Stimulated activated naive CD8-positive, alpha-beta T cell treated with anti-CD3 and anti-CD28 coated beads, Interleukin-15, amount 100 ng/mL, for 72 hours (primary cell): ENCODE measurements around the gene EPHB2.

Experiments used
- ATAC-seq: fragments of 150-1000 bp; cut with Tn5 transposase; 2 replicates; pipeline ENCODE4 v1.10.0; 2021; ENCODE audit warnings: mild to moderate bottlenecking, moderate library complexity
- DNase-seq, 2 donors: peaks; one replicate each; pipeline ENCODE4 v3.0.0; 2021 to 2022
- H3K27ac Mint-ChIP-seq, 2 donors: one replicate each; pipeline ENCODE4 v1.8.0; 2022; ENCODE audit warnings: mild to moderate bottlenecking in 2 of 2, mixed read lengths in 2 of 2, moderate library complexity in 2 of 2
- H3K27me3 Mint-ChIP-seq: one replicate; pipeline ENCODE4 v1.8.0; 2022; ENCODE audit warnings: mixed read lengths
- H3K4me1 Mint-ChIP-seq: one replicate; pipeline ENCODE4 v1.8.0; 2022; ENCODE audit warnings: mild to moderate bottlenecking, mixed read lengths
- H3K4me3 Mint-ChIP-seq, 2 donors: one replicate each; pipeline ENCODE4 v1.8.0; 2022; ENCODE audit warnings: mild to moderate bottlenecking in 2 of 2, mixed read lengths in 2 of 2, moderate library complexity in 1 of 2
- H3K9me3 Mint-ChIP-seq, 2 donors: one replicate each; pipeline ENCODE4 v1.8.0; 2022; ENCODE audit warnings: mixed read lengths in 2 of 2

EPHB2 gene

GRCh38 chr1:22804406-22804805 is 93.8 kb downstream of the EPHB2 start:
- no peak for DNase-seq
- H3K4me3 Mint-ChIP-seq = no peak overlapping the region
- H3K27ac Mint-ChIP-seq = peak overlapping the region in 1 of 2 donors; percentile 65
- H3K27me3 Mint-ChIP-seq = peaks cover 8% of the 10 kb centered on the region
- H3K9me3 Mint-ChIP-seq = no peaks in the 10 kb centered on the region
- no peak for ATAC-seq
- H3K4me1 Mint-ChIP-seq = no peaks in the 10 kb centered on the region

GRCh38 chr1:22804969-22805671 is 94.5 kb downstream of the EPHB2 start:
- Mint-ChIP-seq H3K27ac (no peak overlapping the region), H3K9me3 (no peaks in the 10 kb centered on the region), H3K27me3 (peaks cover 8% of the 10 kb centered on the region), H3K4me3 (no peak overlapping the region), H3K4me1 (peaks cover 2% of the 10 kb centered on the region)
- DNase-seq (no peak), ATAC-seq (peak; percentile 28)

GRCh38 chr1:22805672-22806038 is 95.0 kb downstream of the EPHB2 start:
- Mint-ChIP-seq H3K27ac (no peak overlapping the region), H3K4me3 (no peak overlapping the region), H3K4me1 (peaks cover 7% of the 10 kb centered on the region), H3K27me3 (peaks cover 8% of the 10 kb centered on the region), H3K9me3 (no peaks in the 10 kb centered on the region)
- ATAC-seq = no peak
- no peak for DNase-seq

GRCh38 chr1:22806584-22806983 is 95.9 kb downstream of the EPHB2 start:
- DNase-seq = no peak
- Mint-ChIP-seq H3K27me3 (peaks cover 8% of the 10 kb centered on the region), H3K4me1 (peaks cover 10% of the 10 kb centered on the region), H3K9me3 (no peaks in the 10 kb centered on the region), H3K4me3 (no peak overlapping the region), H3K27ac (peak overlapping the region in 1 of 2 donors; percentile 80)
- ATAC-seq = no peak

- Mint-ChIP-seq H3K4me1 (peaks cover 10% of the 10 kb centered on the region), H3K9me3 (no peaks in the 10 kb centered on the region), H3K4me3 (no peak overlapping the region), H3K27me3 (peaks cover 8% of the 10 kb centered on the region), H3K27ac (peak overlapping the region in 1 of 2 donors; percentile 1)
- DNase-seq (no peak), ATAC-seq (no peak)
These were observed 96.7 kb downstream of the EPHB2 start for GRCh38 chr1:22807340-22807739.

- H3K4me3 Mint-ChIP-seq = no peak overlapping the region
- H3K9me3 Mint-ChIP-seq = no peaks in the 10 kb centered on the region
- ATAC-seq = no peak
- DNase-seq = no peak
- H3K4me1 Mint-ChIP-seq = peaks cover 10% of the 10 kb centered on the region
- peak overlapping the region in 1 of 2 donors; percentile 6 for H3K27ac Mint-ChIP-seq
- peaks cover 8% of the 10 kb centered on the region for H3K27me3 Mint-ChIP-seq
These were observed 97.6 kb downstream of the EPHB2 start for GRCh38 chr1:22808186-22808675.

GRCh38 chr1:22808676-22809483 is 98.2 kb downstream of the EPHB2 start:
- Mint-ChIP-seq H3K9me3 (no peaks in the 10 kb centered on the region), H3K27ac (no peak overlapping the region), H3K27me3 (peaks cover 8% of the 10 kb centered on the region), H3K4me1 (peaks cover 10% of the 10 kb centered on the region), H3K4me3 (no peak overlapping the region)
- DNase-seq (no peak), ATAC-seq (no peak)

GRCh38 chr1:22809783-22810182 is 99.1 kb downstream of the EPHB2 start:
- Mint-ChIP-seq H3K27me3 (peaks cover 8% of the 10 kb centered on the region), H3K9me3 (no peaks in the 10 kb centered on the region)
- ATAC-seq = no peak

GRCh38 chr1:22810378-22810777 is 99.7 kb downstream of the EPHB2 start:
- no peak for ATAC-seq
- peaks cover 10% of the 10 kb centered on the region for H3K4me1 Mint-ChIP-seq
- H3K27me3 Mint-ChIP-seq = peaks cover 6% of the 10 kb centered on the region
- H3K9me3 Mint-ChIP-seq = no peaks in the 10 kb centered on the region
- DNase-seq = no peak
- peak overlapping the region in 1 of 2 donors; percentile 14 for H3K27ac Mint-ChIP-seq
- no peak overlapping the region for H3K4me3 Mint-ChIP-seq

More at GRCh38 chr1:22809783-22810182, 99.1 kb downstream of the EPHB2 start:
- Mint-ChIP-seq H3K27ac (peak overlapping the region in 1 of 2 donors; percentile 54), H3K4me1 (peaks cover 10% of the 10 kb centered on the region), H3K4me3 (no peak overlapping the region)
- DNase-seq = no peak

GRCh38 chr1:22812092-22812880 is 101.6 kb downstream of the EPHB2 start:
- Mint-ChIP-seq H3K4me3 (no peak overlapping the region), H3K4me1 (peaks cover 10% of the 10 kb centered on the region), H3K9me3 (no peaks in the 10 kb centered on the region), H3K27me3 (no peaks in the 10 kb centered on the region), H3K27ac (no peak overlapping the region)
- no peak for DNase-seq
- no peak for ATAC-seq

- Mint-ChIP-seq H3K4me1 (peaks cover 10% of the 10 kb centered on the region), H3K27me3 (peaks cover 3% of the 10 kb centered on the region), H3K27ac (no peak overlapping the region), H3K4me3 (no peak overlapping the region), H3K9me3 (no peaks in the 10 kb centered on the region)
- no peak for ATAC-seq
- DNase-seq = no peak
These were observed 102.6 kb downstream of the EPHB2 start for GRCh38 chr1:22812993-22813790.

GRCh38 chr1:22814176-22815042 is 103.8 kb downstream of the EPHB2 start:
- H3K4me1 Mint-ChIP-seq = peaks cover 10% of the 10 kb centered on the region
- ATAC-seq = no peak
- DNase-seq = no peak
- H3K27ac Mint-ChIP-seq = no peak overlapping the region
- H3K4me3 Mint-ChIP-seq = no peak overlapping the region
- H3K27me3 Mint-ChIP-seq = peaks cover 9% of the 10 kb centered on the region
- no peaks in the 10 kb centered on the region for H3K9me3 Mint-ChIP-seq

- Mint-ChIP-seq H3K27me3 (peaks cover 9% of the 10 kb centered on the region), H3K4me1 (peaks cover 9% of the 10 kb centered on the region), H3K27ac (no peak overlapping the region), H3K9me3 (no peaks in the 10 kb centered on the region), H3K4me3 (no peak overlapping the region)
- no peak for ATAC-seq
- no peak for DNase-seq
These were observed 104.4 kb downstream of the EPHB2 start for GRCh38 chr1:22815043-22815365.

GRCh38 chr1:22815421-22816066 is 104.9 kb downstream of the EPHB2 start:
- no peak for ATAC-seq
- no peak overlapping the region for H3K4me3 Mint-ChIP-seq
- DNase-seq = no peak
- H3K27me3 Mint-ChIP-seq = peaks cover 9% of the 10 kb centered on the region
- H3K9me3 Mint-ChIP-seq = no peaks in the 10 kb centered on the region
- no peak overlapping the region for H3K27ac Mint-ChIP-seq
- H3K4me1 Mint-ChIP-seq = peaks cover 4% of the 10 kb centered on the region
